ENCODE results near the gene PRM1. TPM values are rescaled to one million over a fixed set of nuclear protein-coding genes. Genes with fewer than 3 reads are reported as not detected.

Gene PRM1
- total and polyA plus RNA-seq, 2 of the 8 experiments (the other 6 are each of a cell fraction or from before 2014, with no cell fraction given), result 0.54 to 0.82 TPM

- no peak for TF ChIP-seq CHD7 (IDR thresholded peaks at IDR 0.05; ENCODE audit: insufficient replicate concordance, low read length)
- TF ChIP-seq BRCA1 (IDR thresholded peaks at IDR 0.05; ENCODE audit: low read depth, low read length), result no peak
- no peak for TF ChIP-seq BACH1 (IDR thresholded peaks at IDR 0.05; ENCODE audit: low read length)
- TF ChIP-seq KDM4A (IDR thresholded peaks at IDR 0.05; ENCODE audit: low read depth, low read length, severe bottlenecking), result no peak
- no peak for TF ChIP-seq RFX5 (IDR thresholded peaks at IDR 0.05; ENCODE audit: borderline replicate concordance, low read depth, low read length)
- no peak for TF ChIP-seq SP4 (IDR thresholded peaks at IDR 0.05; ENCODE audit: low read length)
- TF ChIP-seq GTF2F1 (IDR thresholded peaks at IDR 0.05; ENCODE audit: borderline replicate concordance, low read depth, low read length), result no peak
- no peak for TF ChIP-seq RAD21 (IDR thresholded peaks at IDR 0.05 in 1 of 2, conservative IDR thresholded peaks at IDR 0.05 in 1 of 2; ENCODE audit: low read depth in 2 of 2, low read length in 2 of 2)
- TF ChIP-seq NANOG (IDR thresholded peaks at IDR 0.05; ENCODE audit: insufficient read depth, low read depth, low read length, poor library complexity, severe bottlenecking), result no peak
Measured at GRCh38 chr16:11258553-11259492, 22.3 kb downstream of the PRM1 start (continued).

Data from H1 (cell line).